Measurements from ENCODE around the gene P2RX1.
"Not testable (repeated sequence)": the region's sequence is repeated elsewhere in the genome, so short reads cannot be mapped to it uniquely, and the experiment has no call there.

P2RX1 gene

DNA sequence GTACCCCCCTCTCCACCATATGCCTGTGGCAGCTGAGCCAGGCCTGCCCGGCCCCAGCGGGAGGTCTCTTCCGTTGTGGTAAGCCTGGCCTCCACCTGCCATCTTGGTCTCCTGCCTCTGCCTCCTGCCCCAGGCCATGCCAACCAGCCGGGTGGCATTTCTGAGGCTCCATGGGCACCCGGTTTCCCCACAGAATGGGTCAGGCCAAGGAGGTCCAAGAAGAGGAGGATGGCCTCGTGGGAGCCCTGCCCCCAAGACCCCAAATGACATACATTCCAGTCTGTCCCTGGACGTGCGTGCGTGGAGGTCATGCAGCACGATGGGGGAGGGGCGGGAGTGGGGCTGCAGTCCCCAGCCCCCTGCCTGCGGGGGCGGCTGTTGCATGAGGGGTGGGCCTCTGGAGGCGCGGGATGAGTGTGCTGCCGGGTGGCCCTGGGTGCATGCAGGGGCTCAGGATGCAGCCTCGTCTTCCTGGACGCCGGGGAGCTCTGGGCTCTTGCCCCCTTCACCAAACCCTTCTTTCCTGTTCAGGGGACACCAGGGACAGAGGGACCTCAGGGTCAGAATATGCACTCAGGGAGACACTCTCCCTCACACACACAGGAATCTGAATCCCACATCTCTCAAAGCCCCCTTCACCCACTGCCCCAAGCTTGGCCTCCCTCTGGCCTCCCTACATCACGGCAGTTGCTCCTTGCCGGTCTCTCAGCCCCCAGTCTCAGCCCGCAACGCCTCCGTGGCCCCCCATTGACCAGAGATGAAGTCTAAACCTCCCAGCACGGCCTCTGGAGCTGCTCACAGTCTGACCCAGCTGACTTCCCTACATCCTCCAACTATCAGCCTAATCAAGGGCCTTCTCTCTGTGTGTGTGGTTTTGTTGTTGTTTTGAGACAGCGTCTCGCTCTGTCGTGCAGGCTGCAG lies 54.2 kb downstream of the P2RX1 start:
- no peak for DNase-seq (ENCODE audit: low spot score)
- FAIRE-seq, result no peak

DNA sequence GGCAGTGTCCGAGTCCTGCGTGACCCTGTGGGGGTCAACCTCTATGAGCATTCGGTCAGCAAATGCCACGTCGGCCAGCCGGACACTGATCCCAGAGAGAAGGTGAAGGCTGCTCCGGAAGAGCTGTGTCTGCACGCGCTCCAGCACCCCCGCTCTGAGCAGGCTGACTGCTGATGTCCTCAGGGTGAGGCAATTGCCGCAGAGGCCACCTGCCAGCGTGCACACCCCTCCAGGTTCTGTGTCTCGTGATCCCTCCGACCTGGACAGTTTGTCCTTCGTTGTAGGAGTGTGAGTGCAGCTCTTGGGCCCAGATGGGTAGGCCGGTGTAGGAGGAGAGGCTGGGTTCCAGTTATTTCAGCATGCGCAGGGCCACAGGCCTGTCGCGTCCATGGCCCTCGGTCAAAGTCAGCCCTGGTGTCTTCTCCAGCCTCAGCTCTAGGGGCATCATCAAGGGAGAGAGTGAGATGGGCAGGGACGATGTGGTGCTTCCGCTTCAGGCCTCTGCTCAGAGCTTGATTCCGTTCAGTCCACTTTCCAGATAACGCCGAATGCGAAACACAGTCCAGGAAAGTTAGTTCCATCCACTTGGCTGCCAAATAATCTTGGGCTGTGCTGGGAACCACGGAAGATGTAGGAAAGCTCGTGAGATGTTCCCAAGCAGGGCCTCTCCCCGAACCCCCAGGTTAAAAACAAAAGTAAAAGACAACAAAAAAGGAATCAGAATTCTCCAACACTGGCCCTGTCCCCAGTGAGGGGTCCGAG lies 55.1 kb downstream of the P2RX1 start:
- FAIRE-seq (no peak), DNase-seq (ENCODE audit: low spot score) (no peak)

DNA sequence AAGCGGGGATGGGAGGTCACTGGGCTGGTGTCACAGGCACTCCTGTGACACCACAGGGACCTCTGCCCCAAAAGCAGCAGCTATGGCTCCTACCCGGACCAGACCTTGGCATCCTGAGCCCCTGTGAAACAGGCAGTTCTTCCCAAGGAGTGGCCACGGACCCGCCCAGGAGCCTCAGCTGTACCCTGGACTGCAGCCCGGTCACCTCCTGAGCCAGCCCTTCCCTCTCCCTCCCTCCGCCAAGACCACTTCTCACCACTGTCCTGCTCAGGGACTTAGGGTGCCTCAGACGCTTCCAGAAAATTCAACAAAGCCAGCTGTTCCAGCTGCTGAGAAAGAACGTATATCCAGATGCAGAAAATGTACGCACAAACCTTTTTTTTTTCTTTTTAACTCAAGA lies 56.3 kb downstream of the P2RX1 start:
- no peak for FAIRE-seq

DNA sequence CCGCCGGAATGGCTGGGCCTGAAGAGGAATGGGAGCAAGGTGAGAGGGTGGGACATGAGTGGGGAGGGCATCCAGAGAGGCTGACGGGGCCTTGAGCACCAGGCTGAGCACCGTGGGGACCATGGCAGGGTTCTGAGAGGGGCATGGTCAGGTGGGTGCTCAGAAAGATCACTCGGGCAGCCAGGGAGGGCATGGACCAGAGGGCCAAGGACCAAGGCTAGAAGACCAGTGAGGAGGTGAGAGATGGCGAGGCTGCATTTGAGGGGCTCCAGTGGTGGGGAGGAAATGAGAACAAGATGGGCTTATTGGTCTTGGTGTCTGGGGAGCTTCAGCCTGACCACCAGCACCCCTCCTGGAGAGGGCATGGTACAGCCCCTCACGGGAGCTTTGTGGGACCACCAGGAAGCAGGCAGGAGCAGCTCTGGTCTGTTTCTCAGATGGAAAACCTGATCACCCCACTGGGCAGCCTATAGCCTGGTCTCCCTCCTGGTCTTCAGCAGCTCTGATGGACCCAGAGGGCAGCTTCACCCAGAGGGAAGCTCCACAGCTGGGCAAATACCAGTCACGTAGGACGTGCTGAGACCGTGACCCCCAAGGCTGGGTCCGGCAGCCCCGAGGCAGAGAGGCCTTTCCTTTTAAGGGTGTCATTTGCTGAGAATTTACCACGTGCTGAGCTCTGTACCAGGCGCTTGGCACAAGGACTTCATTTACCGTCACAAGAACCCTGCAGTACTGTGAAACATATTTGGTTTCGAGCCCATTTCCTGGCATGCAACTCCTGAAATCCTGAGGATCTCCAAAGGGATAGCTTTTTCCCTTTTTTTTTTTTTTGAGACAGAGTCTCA lies 58.8 kb downstream of the P2RX1 start:
- FAIRE-seq (no peak), DNase-seq (ENCODE audit: low spot score) (no peak)

More for the DNA sequence above, 56.3 kb downstream of the P2RX1 start:
- DNase-seq (ENCODE audit: low spot score), result no peak

DNA sequence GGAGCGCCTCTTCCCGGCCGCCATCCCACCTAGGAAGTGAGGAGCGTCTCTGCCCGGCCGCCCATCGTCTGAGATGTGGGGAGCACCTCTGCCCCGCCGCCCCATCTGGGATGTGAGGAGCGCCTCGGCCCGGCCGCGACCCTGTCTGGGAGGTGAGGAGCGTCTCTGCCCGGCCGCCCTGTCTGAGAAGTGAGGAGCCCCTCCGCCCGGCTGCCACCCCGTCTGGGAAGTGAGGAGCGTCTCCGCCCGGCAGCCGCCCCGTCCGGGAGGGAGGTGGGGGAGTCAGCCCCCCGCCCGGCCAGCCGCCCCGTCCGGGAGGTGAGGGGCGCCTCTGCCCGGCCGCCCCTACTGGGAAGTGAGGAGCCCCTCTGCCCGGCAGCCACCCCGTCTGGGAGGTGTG lies 62.1 kb downstream of the P2RX1 start:
- DNase-seq (ENCODE audit: low spot score); FAIRE-seq: not testable (repeated sequence)

DNA sequence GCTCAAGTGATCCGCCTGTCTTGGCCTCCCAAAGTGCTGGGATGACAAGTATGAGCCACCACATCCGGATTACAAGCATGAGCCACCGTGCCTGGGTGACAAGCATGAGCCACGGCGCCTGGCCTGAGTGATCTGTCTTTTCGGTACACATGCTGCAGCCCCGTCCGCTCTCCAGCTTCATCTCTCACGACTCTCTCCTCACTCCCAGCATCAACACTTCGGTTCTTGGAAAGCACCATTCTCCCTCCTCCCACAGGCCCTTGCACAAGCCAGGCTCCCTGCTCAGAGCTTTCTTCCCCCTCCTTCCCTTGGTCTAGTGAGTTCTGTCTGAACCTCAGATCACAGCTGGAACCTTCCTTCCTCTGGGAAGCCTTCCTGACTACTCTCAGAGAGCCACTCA lies 63.7 kb downstream of the P2RX1 start:
- FAIRE-seq (no peak), DNase-seq (ENCODE audit: low spot score) (no peak)

DNA sequence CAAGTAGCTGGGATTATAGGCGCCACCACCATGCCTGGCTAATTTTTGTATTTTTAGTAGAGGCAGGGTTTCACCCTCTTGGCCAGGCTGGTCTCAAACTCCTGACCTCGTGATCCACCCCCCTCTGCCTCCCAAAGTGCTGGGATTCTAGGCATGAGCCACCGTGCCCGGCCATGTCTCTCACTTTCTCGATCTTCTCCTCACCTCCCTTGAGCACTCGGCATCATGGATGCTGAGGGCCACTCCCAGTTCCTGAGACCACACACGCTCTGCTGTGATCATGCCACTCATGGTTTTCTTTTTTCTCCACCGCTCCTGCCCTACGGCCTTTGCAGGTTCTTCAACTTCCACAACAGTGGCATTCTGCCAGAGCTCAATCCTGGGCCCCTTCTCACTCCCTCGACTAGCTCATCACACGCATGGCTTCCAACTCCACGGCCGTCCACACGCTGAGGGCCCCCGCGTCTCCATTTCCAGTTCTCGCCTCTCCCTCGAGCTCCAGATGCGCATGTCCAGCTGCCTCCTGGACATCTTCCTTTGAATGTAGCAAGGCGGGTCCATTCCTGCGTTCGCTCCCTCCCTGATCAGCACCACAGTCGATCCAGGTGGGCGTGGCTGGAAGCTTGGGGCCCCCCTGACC lies 64.7 kb downstream of the P2RX1 start:
- DNase-seq (ENCODE audit: low spot score) (no peak), FAIRE-seq (no peak)

DNA sequence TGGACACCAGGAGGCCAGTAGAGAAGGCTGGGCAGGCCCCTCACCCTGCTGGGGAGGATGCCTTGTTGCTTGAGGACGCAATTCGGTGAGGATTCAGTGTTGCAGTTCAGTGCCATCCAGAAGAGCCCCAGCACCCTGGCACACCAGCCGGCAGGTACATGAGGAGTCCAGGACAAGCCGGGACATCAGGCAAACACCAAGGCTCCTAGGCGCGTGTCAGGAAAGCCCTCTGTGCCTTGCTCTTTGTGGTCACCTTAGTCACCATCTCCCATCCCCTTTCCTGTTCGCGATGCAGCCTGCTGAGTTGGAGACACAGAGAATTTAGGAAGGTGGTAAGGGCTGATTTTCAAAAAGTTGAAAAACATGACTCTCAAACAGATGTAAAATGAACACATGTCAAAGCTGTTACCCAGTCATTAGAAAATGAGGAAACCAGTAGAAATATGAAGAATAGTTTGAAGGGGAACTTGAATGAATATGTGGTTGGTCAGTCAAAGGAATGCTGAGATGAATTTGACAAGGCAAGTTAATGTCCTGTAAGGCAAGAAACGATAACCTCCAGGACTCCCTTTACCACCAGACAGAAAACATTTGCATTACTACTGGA lies 67.9 kb downstream of the P2RX1 start:
- DNase-seq (ENCODE audit: low spot score) (no peak), FAIRE-seq (no peak)

DNA sequence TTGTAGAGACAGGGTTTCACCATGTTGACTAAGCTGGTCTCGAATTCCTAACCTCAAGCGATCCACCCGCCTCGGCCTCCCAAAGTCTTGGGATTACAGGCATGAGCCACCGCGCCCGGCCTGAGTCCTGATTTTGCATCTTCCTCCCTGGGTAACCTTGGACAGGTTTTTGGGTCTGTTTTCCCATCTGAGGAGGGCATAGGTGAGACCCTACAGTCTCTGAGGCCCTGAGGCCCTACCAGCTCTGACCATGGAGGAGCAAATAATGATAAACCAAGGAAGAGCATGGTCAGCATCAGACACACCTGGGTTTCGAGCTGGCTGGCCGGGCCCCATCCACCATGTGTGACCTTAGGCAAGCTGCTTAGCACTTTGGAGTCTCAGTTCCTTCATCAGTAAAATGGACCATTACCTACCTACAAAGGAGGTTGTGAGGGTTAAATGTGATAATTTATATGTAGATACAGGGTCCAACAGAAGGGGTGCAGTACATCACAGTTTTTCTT lies 69.0 kb downstream of the P2RX1 start:
- DNase-seq (ENCODE audit: low spot score), result no peak
- no peak for FAIRE-seq

Data from urothelium cell line (cell line).